GM23338 (cell line): ENCODE measurements around the gene NPM3. TPM values are rescaled to one million over a fixed set of nuclear protein-coding genes. Genes with fewer than 3 reads are reported as not detected.

ENCODE experiments used
- ATAC-seq: fragments of 200-7000 bp; cut with Tn5 transposase; 3 replicates; pipeline ENCODE4 v1.9.1; 2020
- DNase-seq: peaks from one replicate; pipeline ENCODE4 v3.0.0-alpha.2; 2015; ENCODE audit warnings: low spot score
- H2AFZ ChIP-seq: fragments of 200-600 bp; sonication (generic); 2 replicates; pipeline ENCODE4 v1.8.0; 2016; ENCODE audit warnings: antibody characterized with exemption, mild to moderate bottlenecking, moderate library complexity
- H3F3A ChIP-seq: fragments of 200-600 bp; sonication (generic); replicated peaks from 2 replicates; pipeline ENCODE4 v1.8.0; 2017; ENCODE audit warnings: antibody characterized with exemption, mixed run types, low read depth
- H3K27ac ChIP-seq: fragments of 200-600 bp; sonication (generic); 2 replicates; pipeline ENCODE4 v1.6.1; 2016; ENCODE audit warnings: low read depth
- H3K27me3 ChIP-seq: fragments of 200-600 bp; sonication (generic); 2 replicates; pipeline ENCODE4 v1.8.0; 2016; ENCODE audit warnings: mild to moderate bottlenecking, mixed run types, moderate library complexity; ENCODE audit not compliant: insufficient read depth
- H3K36me3 ChIP-seq: fragments of 200-600 bp; sonication (generic); 2 replicates; pipeline ENCODE4 v1.8.0; 2016; ENCODE audit warnings: mild to moderate bottlenecking; ENCODE audit not compliant: insufficient read depth
- H3K4me1 ChIP-seq: fragments of 200-600 bp; sonication (generic); 2 replicates; pipeline ENCODE4 v1.8.0; 2016; ENCODE audit warnings: mild to moderate bottlenecking, moderate library complexity; ENCODE audit not compliant: insufficient read depth
- H3K4me2 ChIP-seq: fragments of 200-600 bp; sonication (generic); 2 replicates; pipeline ENCODE4 v1.7.1; 2017; ENCODE audit warnings: mixed run types
- H3K4me3 ChIP-seq: fragments of 200-600 bp; sonication (generic); 2 replicates; pipeline ENCODE4 v1.6.1; 2016; ENCODE audit warnings: mixed run types
- H3K79me2 ChIP-seq: fragments of 200-600 bp; sonication (generic); replicated peaks from 2 replicates; pipeline ENCODE4 v1.8.0; 2017; ENCODE audit warnings: mild to moderate bottlenecking; ENCODE audit not compliant: insufficient read depth
- H3K9me2 ChIP-seq: fragments of 200-600 bp; sonication (generic); 2 replicates; pipeline ENCODE4 v1.8.0; 2017; ENCODE audit not compliant: insufficient read depth
- H4K20me1 ChIP-seq: fragments of 200-600 bp; sonication (generic); replicated peaks from 2 replicates; pipeline ENCODE4 v1.8.0; 2017; ENCODE audit warnings: mild to moderate bottlenecking; ENCODE audit not compliant: insufficient read depth
- H3K27ac Mint-ChIP-seq: 2 replicates; pipeline ENCODE4 v1.8.0; 2020; ENCODE audit warnings: inconsistent platforms, mild to moderate bottlenecking, moderate library complexity, mixed read lengths
- H3K27me3 Mint-ChIP-seq: 3 replicates; pipeline ENCODE4 v1.8.0; 2022; ENCODE audit warnings: low read depth, mild to moderate bottlenecking, moderate library complexity, mixed read lengths, inconsistent platforms; ENCODE audit not compliant: insufficient read depth, poor library complexity
- H3K36me3 Mint-ChIP-seq: 3 replicates; pipeline ENCODE4 v1.8.0; 2021; ENCODE audit warnings: low read depth, mild to moderate bottlenecking, inconsistent platforms, moderate library complexity, mixed read lengths
- H3K4me1 Mint-ChIP-seq: 3 replicates; pipeline ENCODE4 v1.8.0; 2020; ENCODE audit warnings: mild to moderate bottlenecking, inconsistent platforms, mixed read lengths
- H3K4me3 Mint-ChIP-seq: 3 replicates; pipeline ENCODE4 v1.8.0; 2021; ENCODE audit warnings: moderate library complexity, mild to moderate bottlenecking, inconsistent platforms, mixed read lengths
- H3K9me3 Mint-ChIP-seq: 3 replicates; pipeline ENCODE4 v1.8.0; 2020; ENCODE audit warnings: moderate library complexity, mild to moderate bottlenecking, inconsistent platforms, mixed read lengths
- EZH2 ChIP-seq: fragments of 200-600 bp; sonication (generic); IDR thresholded peaks from one replicate; pipeline ENCODE4 v1.8.0; 2017; ENCODE audit warnings: antibody characterized with exemption, mild to moderate bottlenecking, low read depth; ENCODE audit not compliant: unreplicated experiment
- JUNB ChIP-seq: IDR thresholded peaks from one replicate; pipeline ENCODE4 v1.6.1; 2016; ENCODE audit warnings: antibody characterized with exemption; ENCODE audit not compliant: unreplicated experiment
- REST ChIP-seq: IDR thresholded peaks from one replicate; pipeline ENCODE4 v1.6.1; 2018; ENCODE audit warnings: antibody characterized with exemption; ENCODE audit not compliant: unreplicated experiment
- ZNF114 ChIP-seq: fragments of 250-450 bp; sonication (Bioruptor Pico); IDR thresholded peaks from 2 replicates; pipeline ENCODE4 v1.5.0; 2020; ENCODE audit warnings: mild to moderate bottlenecking, moderate library complexity
- ZNF462 ChIP-seq: fragments of 250-450 bp; sonication (Bioruptor Pico); IDR thresholded peaks from 2 replicates; pipeline ENCODE4 v1.5.0; 2020; ENCODE audit warnings: mild to moderate bottlenecking, moderate library complexity
- polyA plus RNA-seq: library from polyadenylated mRNA; unstranded; fragments of >200 nt; fragmentation: Nextera tagmentation; extraction: Ambion mirVana; gene quantifications from 2 replicates; pipeline ENCODE4 v1.2.1, GENCODE V29; 2016
- total RNA-seq: library from RNA; depleted of rRNA; stranded (reverse); fragments of >200 nt; shearing (Covaris generic); gene quantifications from 2 replicates; pipeline ENCODE4 v1.2.3, GENCODE V29; 2014

Gene NPM3
- total and polyA plus RNA-seq, 2 experiments from 2014 or later = 31.5 to 258 TPM

DNA sequence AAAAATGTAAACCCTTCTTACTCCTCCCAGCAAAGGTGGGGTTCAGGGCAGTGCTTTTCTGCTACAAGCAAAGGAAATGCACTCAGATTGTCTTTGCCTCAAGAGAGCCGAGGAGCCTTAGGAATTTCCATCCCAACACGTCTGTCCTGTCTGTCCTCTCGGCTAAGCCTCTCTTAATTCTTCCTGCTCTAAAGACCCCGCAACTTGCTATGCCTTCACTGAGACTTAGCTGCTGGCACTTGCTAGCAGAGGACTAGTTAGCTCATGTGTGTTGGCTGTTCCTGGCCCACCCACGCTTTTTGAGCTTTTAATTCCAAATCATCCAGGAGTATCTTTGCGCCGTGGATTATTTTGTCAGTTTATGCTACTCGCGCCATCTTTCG lies 481 bp upstream of the NPM3 start:
- peak overlapping the region; percentile 98 for H3K27ac Mint-ChIP-seq
- Histone ChIP-seq H4K20me1 (0 out of 2 replicates have a peak, but pooled peaks cover 8% of the 10 kb centered on the region), H3K36me3 (peaks cover 14% of the 10 kb centered on the region), H2AFZ (no peak overlapping the region), H3K4me2 (peak overlapping the region; percentile 78), H3K27me3 (0 out of 2 replicates have a peak, but pooled peaks cover 6% of the 10 kb centered on the region), H3K79me2 (peaks cover 11% of the 10 kb centered on the region; the same call in 1 of the 2 replicates), H3K4me3 (peak overlapping the region; percentile 86), H3K27ac (peak overlapping the region; percentile 89), H3F3A (peaks cover 34% of the 10 kb centered on the region), H3K9me2 (no peaks in the 10 kb centered on the region), H3K4me1 (peaks cover 37% of the 10 kb centered on the region)
- no peaks in the 10 kb centered on the region; the same call in 2 of the 3 replicates for H3K9me3 Mint-ChIP-seq
- DNase-seq (peak; percentile 50), ATAC-seq (peak; percentile 1; the same call in 1 of the 3 replicates)
- no peak for TF ChIP-seq ZNF462 (CRISPR knock-in tag)
- TF ChIP-seq ZNF114 (CRISPR knock-in tag) = no peak
- TF ChIP-seq REST = no peak
- no peak for TF ChIP-seq EZH2
- no peak for TF ChIP-seq JUNB
- H3K4me3 Mint-ChIP-seq = peak overlapping the region; percentile 100
- peaks cover 35% of the 10 kb centered on the region for H3K4me1 Mint-ChIP-seq
- H3K27me3 Mint-ChIP-seq = peaks cover 15% of the 10 kb centered on the region
- peaks cover 32% of the 10 kb centered on the region for H3K36me3 Mint-ChIP-seq
